Measurements from ENCODE around the gene PTPRE. TPM values are rescaled to one million over a fixed set of nuclear protein-coding genes. Genes with fewer than 3 reads are reported as not detected.

The PTPRE gene
- total RNA-seq, 1 experiment from 2014 or later, result 3.1 TPM

- H3K27ac Mint-ChIP-seq, result no peak overlapping the region
- ChIA-PET CTCF (no interaction called here), POLR2A (no interaction called here)
- H3K9me3 Mint-ChIP-seq, result no peaks in the 10 kb centered on the region
- ATAC-seq, result no peak
- no peaks in the 10 kb centered on the region for H3K36me3 Mint-ChIP-seq
- no peaks in the 10 kb centered on the region for H3K27me3 Mint-ChIP-seq (ENCODE audit: low read depth)
- no peak for TF ChIP-seq FOXP1 (CRISPR knock-in tag; IDR thresholded peaks at IDR 0.05; ENCODE audit: borderline replicate concordance)
- no peak for TF ChIP-seq ZMAT4 (CRISPR knock-in tag; IDR thresholded peaks at IDR 0.05)
- TF ChIP-seq ATF3 (CRISPR knock-in tag; conservative IDR thresholded peaks at IDR 0.05), result no peak
- no peak for TF ChIP-seq E2F1 (CRISPR knock-in tag; IDR thresholded peaks at IDR 0.05)
- no peak for TF ChIP-seq ZNF423 (CRISPR knock-in tag; IDR thresholded peaks at IDR 0.05)
- TF ChIP-seq, protein P1, sequence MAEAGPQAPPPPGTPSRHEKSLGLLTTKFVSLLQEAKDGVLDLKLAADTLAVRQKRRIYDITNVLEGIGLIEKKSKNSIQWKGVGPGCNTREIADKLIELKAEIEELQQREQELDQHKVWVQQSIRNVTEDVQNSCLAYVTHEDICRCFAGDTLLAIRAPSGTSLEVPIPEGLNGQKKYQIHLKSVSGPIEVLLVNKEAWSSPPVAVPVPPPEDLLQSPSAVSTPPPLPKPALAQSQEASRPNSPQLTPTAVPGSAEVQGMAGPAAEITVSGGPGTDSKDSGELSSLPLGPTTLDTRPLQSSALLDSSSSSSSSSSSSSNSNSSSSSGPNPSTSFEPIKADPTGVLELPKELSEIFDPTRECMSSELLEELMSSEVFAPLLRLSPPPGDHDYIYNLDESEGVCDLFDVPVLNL (CRISPR knock-in tag; IDR thresholded peaks at IDR 0.05; ENCODE audit: borderline replicate concordance, low read depth), result no peak
- no peak for TF ChIP-seq TCF7 (CRISPR knock-in tag; IDR thresholded peaks at IDR 0.05; ENCODE audit: low read depth)
- TF ChIP-seq TEAD1 (CRISPR knock-in tag; IDR thresholded peaks at IDR 0.05), result no peak
- no peak for TF ChIP-seq OVOL2 (CRISPR knock-in tag; IDR thresholded peaks at IDR 0.05; ENCODE audit: borderline replicate concordance)
- TF ChIP-seq FOXJ3 (CRISPR knock-in tag; IDR thresholded peaks at IDR 0.05; ENCODE audit: borderline replicate concordance), result no peak
- TF ChIP-seq ATF2 (CRISPR knock-in tag; IDR thresholded peaks at IDR 0.05; ENCODE audit: borderline replicate concordance, low read depth), result no peak
- no peak for TF ChIP-seq HMGA2 (CRISPR knock-in tag; IDR thresholded peaks at IDR 0.05)
- no peak overlapping the region for H3K4me3 Mint-ChIP-seq
- peaks cover 5% of the 10 kb centered on the region; the same call in 1 of the 2 replicates for H3K4me1 Mint-ChIP-seq
- no peak for DNase-seq (ENCODE audit: low spot score)
These were observed 121.1 kb downstream of the PTPRE start for GRCh38 chr10:128027822-128028507.

DNA sequence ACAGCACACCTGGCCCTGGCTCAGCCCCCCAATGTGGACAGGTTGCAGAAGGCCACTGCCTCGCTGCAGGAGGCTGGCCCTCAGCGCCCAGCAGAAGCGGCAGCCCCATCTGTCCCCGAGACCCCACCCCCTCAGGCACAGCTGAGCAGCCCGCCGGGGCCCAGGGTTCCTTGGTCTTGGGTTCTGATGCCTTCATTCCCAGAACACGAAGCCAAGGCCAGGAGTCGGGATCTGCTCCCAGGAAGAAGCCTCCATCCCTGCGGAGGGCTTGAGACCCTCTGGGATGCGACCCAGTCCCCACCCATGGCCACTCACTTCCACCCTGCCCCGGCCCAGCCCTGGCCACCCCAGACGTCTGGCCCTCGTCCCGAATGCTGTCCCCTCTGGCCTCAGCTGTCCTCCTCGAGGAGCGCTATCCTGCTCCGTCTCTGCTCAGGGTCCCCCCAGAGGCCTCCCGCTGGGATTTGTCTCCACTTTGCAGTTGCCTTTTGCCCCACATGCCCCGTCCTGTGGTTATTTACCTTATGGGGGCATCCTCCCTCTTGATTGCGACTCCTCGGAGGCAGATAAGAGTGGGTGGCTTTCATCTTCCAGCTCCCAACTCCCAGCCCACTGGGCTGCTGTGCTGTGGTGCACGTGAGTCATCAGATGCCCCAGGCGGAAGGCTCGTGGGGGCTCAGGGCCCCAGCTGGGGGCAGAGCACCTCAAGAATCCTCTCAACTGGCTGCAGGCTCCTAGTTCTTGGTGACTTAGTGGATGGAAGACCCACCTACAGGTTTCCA lies 121.8 kb downstream of the PTPRE start:
- POLR2A ChIA-PET, result no interaction called here
- TF ChIP-seq GABPB1 (CRISPR knock-in tag; IDR thresholded peaks at IDR 0.05), result no peak
- no peak for TF ChIP-seq SP1 (CRISPR knock-in tag; conservative IDR thresholded peaks at IDR 0.05)
- no peak for TF ChIP-seq IRF1 (CRISPR knock-in tag; IDR thresholded peaks at IDR 0.05)
- TF ChIP-seq ATF1 (CRISPR knock-in tag; IDR thresholded peaks at IDR 0.05), result no peak
- TF ChIP-seq ZBTB21 (CRISPR knock-in tag; IDR thresholded peaks at IDR 0.05; ENCODE audit: borderline replicate concordance), result no peak
- no peak for TF ChIP-seq AR (CRISPR knock-in tag; IDR thresholded peaks at IDR 0.05)
- ATAC-seq, result no peak
- Mint-ChIP-seq H3K36me3 (no peaks in the 10 kb centered on the region), H3K27me3 (ENCODE audit: low read depth) (no peaks in the 10 kb centered on the region), H3K27ac (no peak overlapping the region), H3K9me3 (no peaks in the 10 kb centered on the region), H3K4me1 (peaks cover 5% of the 10 kb centered on the region; the same call in 1 of the 2 replicates), H3K4me3 (no peak overlapping the region)
- DNase-seq (ENCODE audit: low spot score), result no peak
- CTCF ChIA-PET, result interaction anchor here (1.3 kb wide), 1 partner anchor 17 kb away, joined by 4 read pairs; no protein-coding TSS in a partner anchor
